K562 (cell line): Measurements from ENCODE around the gene SLC25A34. TPM values are rescaled to one million over a fixed set of nuclear protein-coding genes. Genes with fewer than 3 reads are reported as not detected.

Experiments used
- ATAC-seq: fragments of 200-7000 bp; cut with Tn5 transposase; 3 replicates; pipeline ENCODE4 v1.9.1; 2020; ENCODE audit warnings: moderate library complexity
- BruUV-seq: library from RNA; stranded (reverse); fragments of 400-500 nt; replicated peaks from 2 replicates; lab custom pipeline; 2021; lab: Mats Ljungman, UMichigan
- CTCF ChIA-PET: fragments of 300-600 bp; formaldehyde crosslinking; extraction: SDS; loops from one replicate; lab custom pipeline; 2021; ENCODE audit warnings: low intra/inter-chr PET ratio; lab: Yijun Ruan, JAX
- POLR2A ChIA-PET: fragments of 300-600, 350-650 bp; sonication (Branson Sonifier 250); formaldehyde crosslinking; extraction: SDS; loops from one replicate; lab custom pipeline; 2021; ENCODE audit warnings: antibody characterized with exemption, inconsistent platforms; lab: Yijun Ruan, JAX
- DNase-seq, 4 experiments: peaks; one replicate each; pipeline versions ENCODE4 v3.0.0 to v3.0.0-alpha.2; 2011 to 2018; ENCODE audit warnings: low spot score in 3 of 4, mixed read lengths in 3 of 4; ENCODE audit errors: extremely low read depth in 1 of 4
- FAIRE-seq: peaks from 2 replicates; lab custom pipeline; 2011; peaks lifted over from hg19 to GRCh38; lab: Jason Lieb, UNC
- H2AFZ ChIP-seq: 2 replicates; pipeline ENCODE4 v1.6.0; 2011; ENCODE audit warnings: low read depth, low read length, control low read depth, inconsistent platforms
- H3K27ac ChIP-seq: fragments of 200-600 bp; 3 replicates; pipeline ENCODE4 v1.8.0; 2011; ENCODE audit warnings: low read depth, mild to moderate bottlenecking, control low read depth, inconsistent platforms, low read length, moderate library complexity, mixed read lengths; ENCODE audit errors: extremely low read depth
- H3K27me3 ChIP-seq, 2 experiments: fragments of 300-600 bp in 1 of 2; 2 replicates in 1 of 2; 3 replicates in 1 of 2; pipeline versions ENCODE4 v1.6.0 to v1.8.0; 2011; ENCODE audit warnings: inconsistent platforms in 2 of 2, low read length in 2 of 2, mild to moderate bottlenecking in 1 of 2, mixed read lengths in 1 of 2, moderate library complexity in 1 of 2; ENCODE audit not compliant: control insufficient read depth in 2 of 2, insufficient read depth in 2 of 2
- H3K36me3 ChIP-seq: fragments of 300-600 bp; 3 replicates; pipeline ENCODE4 v1.8.0; 2011; ENCODE audit warnings: mild to moderate bottlenecking, low read length, inconsistent platforms; ENCODE audit not compliant: control insufficient read depth, insufficient read depth
- H3K4me1 ChIP-seq, 2 experiments: fragments of 200-600 bp in 1 of 2; replicated peaks in 1 of 2; 2 replicates in 1 of 2; 3 replicates in 1 of 2; pipeline versions ENCODE4 v1.5.1 to v1.8.0; 2011; ENCODE audit warnings: inconsistent platforms in 2 of 2, low read length in 2 of 2, mild to moderate bottlenecking in 1 of 2, mixed read lengths in 1 of 2, moderate library complexity in 1 of 2; ENCODE audit not compliant: control insufficient read depth in 2 of 2, insufficient read depth in 2 of 2
- H3K4me2 ChIP-seq: 2 replicates; pipeline ENCODE4 v1.6.1; 2011; ENCODE audit warnings: low read length, control low read depth, inconsistent platforms, mixed read lengths; ENCODE audit not compliant: insufficient read depth
- H3K4me3 ChIP-seq: fragments of 200-600 bp; sonication (generic), shearing (Covaris generic); 2 replicates; pipeline ENCODE4 v1.5.1; 2016; ENCODE audit warnings: control low read depth, inconsistent platforms
- H3K79me2 ChIP-seq: fragments of 200-600 bp; 3 replicates; pipeline ENCODE4 v1.8.0; 2011; ENCODE audit warnings: low read length, inconsistent platforms; ENCODE audit not compliant: control insufficient read depth, insufficient read depth
- H3K9ac ChIP-seq, 2 experiments: 2 replicates each; pipeline versions ENCODE4 v1.6.0 to v1.6.1; 2011; ENCODE audit warnings: low read depth in 2 of 2, low read length in 2 of 2, control low read depth in 1 of 2, inconsistent platforms in 1 of 2, mild to moderate bottlenecking in 1 of 2, mixed read lengths in 1 of 2; ENCODE audit not compliant: insufficient read depth in 1 of 2
- H3K9me1 ChIP-seq: one replicate; pipeline ENCODE4 v1.6.0; 2011; ENCODE audit warnings: inconsistent platforms, mild to moderate bottlenecking, low read length, moderate library complexity; ENCODE audit not compliant: control insufficient read depth, insufficient read depth
- H3K9me3 ChIP-seq: replicated peaks from 2 replicates; pipeline ENCODE4 v1.5.1; 2011; ENCODE audit warnings: low read depth, low read length, inconsistent platforms; ENCODE audit not compliant: control insufficient read depth, insufficient read depth
- H4K20me1 ChIP-seq: replicated peaks from 2 replicates; pipeline ENCODE4 v1.6.1; 2011; ENCODE audit warnings: low read length, inconsistent platforms, mixed read lengths; ENCODE audit not compliant: control insufficient read depth, insufficient read depth
- BCOR ChIP-seq: fragments of 450-650 bp; IDR thresholded peaks from 2 replicates; pipeline ENCODE4 v1.6.1; 2016
- BRD9 ChIP-seq: fragments of 450-650 bp; IDR thresholded peaks from 2 replicates; pipeline ENCODE4 v1.6.1; 2018; ENCODE audit warnings: low read depth; ENCODE audit not compliant: partially characterized antibody
- ETV1 ChIP-seq: fragments of 450-650 bp; conservative IDR thresholded peaks from 2 replicates; pipeline ENCODE4 v1.6.1; 2016; ENCODE audit warnings: missing genetic modification characterization, control low read depth, low read depth, missing compliant biosample characterization
- MEF2A ChIP-seq: IDR thresholded peaks from 2 replicates; pipeline ENCODE4 v1.6.1; 2011; ENCODE audit warnings: low read depth, mild to moderate bottlenecking, low read length, moderate library complexity; ENCODE audit not compliant: control insufficient read depth
- NCOA4 ChIP-seq: fragments of 450-650 bp; IDR thresholded peaks from 2 replicates; pipeline ENCODE4 v1.6.1; 2018; ENCODE audit warnings: mild to moderate bottlenecking; ENCODE audit not compliant: partially characterized antibody
- RNF2 ChIP-seq: sonication (generic); IDR thresholded peaks from 2 replicates; pipeline ENCODE4 v1.6.1; 2016
- SPI1 ChIP-seq: IDR thresholded peaks from 2 replicates; pipeline ENCODE4 v1.6.1; 2011; ENCODE audit warnings: low read depth, low read length, control low read depth, borderline replicate concordance
- TBP ChIP-seq: optimal IDR thresholded peaks from 2 replicates; pipeline ENCODE3; 2011; ENCODE audit warnings: low read depth, low read length, improper control_type of control experiment
- TFAP4 ChIP-seq: sonication (generic); formaldehyde crosslinking; IDR thresholded peaks from 2 replicates; pipeline ENCODE4 v1.8.0; 2022; ENCODE audit warnings: missing genetic modification reagents, mild to moderate bottlenecking, moderate library complexity, borderline replicate concordance
- WHSC1 ChIP-seq: IDR thresholded peaks from one replicate; pipeline ENCODE4 v1.6.1; 2012; ENCODE audit warnings: low read length, control low read depth, inconsistent platforms
- ZNF121 ChIP-seq: sonication (generic); formaldehyde crosslinking; conservative IDR thresholded peaks from 2 replicates; pipeline ENCODE4 v1.8.0; 2022; ENCODE audit warnings: missing genetic modification reagents
- ZNF324 ChIP-seq: fragments of 250-450 bp; sonication (Bioruptor Pico); IDR thresholded peaks from 2 replicates; pipeline ENCODE4 v1.4.0; 2020; ENCODE audit warnings: mild to moderate bottlenecking
- ZNF511 ChIP-seq: sonication (generic); formaldehyde crosslinking; IDR thresholded peaks from 2 replicates; pipeline ENCODE4 v1.8.0; 2022; ENCODE audit warnings: mild to moderate bottlenecking, missing genetic modification reagents
- ZNF717 ChIP-seq: fragments of 250-450 bp; sonication (Bioruptor Pico); IDR thresholded peaks from 2 replicates; pipeline ENCODE4 v1.5.0; 2021
- WGBS: fragments of 100-300 bp; shearing (Covaris generic); methylation state at CpG from one replicate; pipeline ENCODE4 v1.1.6; 2016; ENCODE audit warnings: low coverage, mixed read lengths; ENCODE audit not compliant: insufficient coverage; ENCODE audit errors: missing lambda C conversion rate; 5-methylcytosine and 5-hydroxymethylcytosine counted together
- in situ Hi-C: fragments of 300-500 bp; cut with MboI; formaldehyde crosslinking; loops from 4 replicates; pipeline ENCODE4 v1.15.0; 2018; ENCODE audit warnings: inconsistent platforms, mixed read lengths
- intact Hi-C: fragments of 100-400 bp; cut with micrococcal nuclease; formaldehyde crosslinking; loops from 2 replicates; pipeline ENCODE4 v1.14.2; 2022
- polyA plus RNA-seq, 8 experiments: library from polyadenylated mRNA; depleted of rRNA in 4 of 8; stranded (reverse) in 5 of 8; unstranded in 3 of 8; fragments of >200 nt; fragmentation: Nextera tagmentation in 2 of 8; fragmentation: Illumina TruSeq in 1 of 8; extraction: Ambion mirVana in 2 of 8; extraction: Trizol in 1 of 8; gene quantifications; 2 replicates each; pipeline versions ENCODE4 v1.2.1 to v1.2.3, GENCODE V29; 2011 to 2014; ENCODE audit warnings: inconsistent platforms in 1 of 8, missing spikeins in 1 of 8
- total RNA-seq, 7 experiments: library from RNA; depleted of rRNA in 6 of 7; stranded (reverse); fragments of >200 nt in 6 of 7; fragmentation: Illumina TruSeq in 2 of 7; extraction: Trizol in 2 of 7; gene quantifications; 2 replicates each; pipeline versions ENCODE4 v1.2.1 to v1.2.3, GENCODE V29; 2011 to 2021; ENCODE audit warnings: low replicate concordance in 1 of 7
- TF ChIP-seq, protein P1 (sequence below): sonication (generic); formaldehyde crosslinking; IDR thresholded peaks from 2 replicates; pipeline ENCODE4 v1.9.0; 2022; ENCODE audit warnings: mild to moderate bottlenecking, missing genetic modification reagents

The SLC25A34 gene
- total and polyA plus RNA-seq, 9 of the 15 experiments (the other 6 are each of a cell fraction or from before 2014, with no cell fraction given), result 0.01 to 0.57 (median 0.16) TPM

- peaks cover 5 to 12% of the 10 kb centered on the region in 2 experiments; a peak in 4 of 5 replicates for H3K4me1 ChIP-seq
- in situ Hi-C loops (no loop called here), intact Hi-C loops (no loop called here)
- H3K36me3 ChIP-seq, result peaks cover 29% of the 10 kb centered on the region; the same call in 2 of the 3 replicates
- H3K9me3 ChIP-seq, result no peaks in the 10 kb centered on the region
- peaks cover 60% of the 10 kb centered on the region for H3K79me2 ChIP-seq
- CTCF ChIA-PET, result no interaction called here
- no peak overlapping the region for H3K4me3 ChIP-seq
- no peak for FAIRE-seq
- H3K9me1 ChIP-seq, result no peaks in the 10 kb centered on the region
- H3K27me3 ChIP-seq, result no peaks in the 10 kb centered on the region
- no TSS peak for BruUV-seq
- ATAC-seq, result no peak
- H3K4me2 ChIP-seq, result no peak overlapping the region
- peak overlapping the region; percentile 34; the same call in 1 of the 3 replicates for H3K27ac ChIP-seq
- TF ChIP-seq SPI1, result peak; percentile 93
- no peak for TF ChIP-seq ZNF717 (CRISPR knock-in tag)
- H4K20me1 ChIP-seq, result peaks cover 5% of the 10 kb centered on the region
- POLR2A ChIA-PET, result interaction anchor here (0.6 to 1.4 kb wide), 8 partner anchors 12 to 93 kb away, joined by 3 to 7 read pairs (median 4); no protein-coding TSS in a partner anchor
- H2AFZ ChIP-seq, result no peak overlapping the region
- DNase-seq, result no peak
- 71% methylated on average over 10 of the region's 10 CpGs for WGBS
- peak overlapping the region in 1 of 2 experiments; percentile 7; a peak in 1 of 4 replicates for H3K9ac ChIP-seq
These were observed 39.0 kb upstream of the SLC25A34 start for GRCh38 chr1:15696956-15697521.

- 85% methylated on average over 2 of the region's 2 CpGs for WGBS
- Histone ChIP-seq H3K9me3 (no peaks in the 10 kb centered on the region), H3K9ac (no peak overlapping the region), H4K20me1 (peaks cover 7% of the 10 kb centered on the region), H3K9me1 (no peaks in the 10 kb centered on the region), H3K4me1 (peaks cover 0 to 10% of the 10 kb centered on the region in 2 experiments; a peak in 2 of 5 replicates), H3K27me3 (no peaks in the 10 kb centered on the region), H3K4me3 (no peak overlapping the region), H3K36me3 (peaks cover 29% of the 10 kb centered on the region; the same call in 2 of the 3 replicates), H3K79me2 (peaks cover 57% of the 10 kb centered on the region), H2AFZ (no peak overlapping the region), H3K27ac (no peak overlapping the region), H3K4me2 (no peak overlapping the region)
- FAIRE-seq (no peak), ATAC-seq (no peak), DNase-seq (no peak)
- in situ Hi-C loops, result no loop called here
- ChIA-PET CTCF (no interaction called here), POLR2A (interaction anchor here (0.9 kb wide), 2 partner anchors 17 to 32 kb away, joined by 3 read pairs; no protein-coding TSS in a partner anchor)
- BruUV-seq, result no TSS peak
- intact Hi-C loops, result no loop called here
- TF ChIP-seq ZNF121 (CRISPR knock-in tag) (peak; percentile 85), ZNF324 (CRISPR knock-in tag) (no peak), RNF2 (no peak), WHSC1 (no peak), BCOR (peak; percentile 42; the same call in 1 of the 2 replicates), BRD9 (no peak), NCOA4 (no peak), TBP (no peak), MEF2A (no peak), ZNF511 (CRISPR knock-in tag) (no peak), TFAP4 (no peak), ETV1 (no peak)
- TF ChIP-seq, protein P1, sequence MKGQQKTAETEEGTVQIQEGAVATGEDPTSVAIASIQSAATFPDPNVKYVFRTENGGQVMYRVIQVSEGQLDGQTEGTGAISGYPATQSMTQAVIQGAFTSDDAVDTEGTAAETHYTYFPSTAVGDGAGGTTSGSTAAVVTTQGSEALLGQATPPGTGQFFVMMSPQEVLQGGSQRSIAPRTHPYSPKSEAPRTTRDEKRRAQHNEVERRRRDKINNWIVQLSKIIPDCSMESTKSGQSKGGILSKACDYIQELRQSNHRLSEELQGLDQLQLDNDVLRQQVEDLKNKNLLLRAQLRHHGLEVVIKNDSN, result no peak
These were observed 37.9 kb upstream of the SLC25A34 start for GRCh38 chr1:15698201-15698600.
